ENCODE results near the gene RHO.

Gene RHO

DNA sequence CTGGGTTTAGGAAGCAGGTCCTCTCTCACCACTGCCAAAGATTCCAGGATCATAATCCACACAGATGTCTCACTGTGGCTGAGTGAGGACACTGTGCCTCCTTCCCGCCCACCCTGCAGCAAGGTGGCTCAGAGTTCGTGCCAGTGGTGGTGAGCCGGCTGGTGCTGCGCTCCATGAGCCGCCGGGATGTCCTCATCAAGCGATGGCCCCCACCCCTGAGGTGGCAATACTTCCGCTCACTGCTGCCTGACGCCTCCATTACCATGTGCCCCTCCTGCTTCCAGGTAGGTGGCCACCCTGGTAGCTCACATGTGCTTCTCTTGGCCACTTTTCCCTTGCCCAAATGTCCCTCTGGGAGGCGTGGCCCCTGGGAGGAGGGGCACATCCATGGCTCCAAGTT lies 9.0 kb upstream of the RHO start:
- H3K9me3 ChIP-seq (ENCODE audit: control insufficient read depth, low read length): no peaks in the 10 kb centered on the region
- WGBS, 2 experiments: 92 to 93% methylated on average over 10 of the region's 10 CpGs
- peaks cover 16% of the 10 kb centered on the region for H3K4me1 ChIP-seq (ENCODE audit: control insufficient read depth, insufficient read depth, low read length)
- no peak overlapping the region for H3K27ac ChIP-seq (ENCODE audit: insufficient read depth, low read depth, low read length, poor library complexity, severe bottlenecking)
- no peaks in the 10 kb centered on the region for H3K27me3 ChIP-seq (ENCODE audit: control insufficient read depth, insufficient read depth, low read length, poor library complexity, severe bottlenecking)
- H3K36me3 ChIP-seq (ENCODE audit: control insufficient read depth, insufficient read depth, low read length): peaks cover 6% of the 10 kb centered on the region
- no peak overlapping the region for H3K4me3 ChIP-seq (ENCODE audit: insufficient read depth, low read depth, low read length)

DNA sequence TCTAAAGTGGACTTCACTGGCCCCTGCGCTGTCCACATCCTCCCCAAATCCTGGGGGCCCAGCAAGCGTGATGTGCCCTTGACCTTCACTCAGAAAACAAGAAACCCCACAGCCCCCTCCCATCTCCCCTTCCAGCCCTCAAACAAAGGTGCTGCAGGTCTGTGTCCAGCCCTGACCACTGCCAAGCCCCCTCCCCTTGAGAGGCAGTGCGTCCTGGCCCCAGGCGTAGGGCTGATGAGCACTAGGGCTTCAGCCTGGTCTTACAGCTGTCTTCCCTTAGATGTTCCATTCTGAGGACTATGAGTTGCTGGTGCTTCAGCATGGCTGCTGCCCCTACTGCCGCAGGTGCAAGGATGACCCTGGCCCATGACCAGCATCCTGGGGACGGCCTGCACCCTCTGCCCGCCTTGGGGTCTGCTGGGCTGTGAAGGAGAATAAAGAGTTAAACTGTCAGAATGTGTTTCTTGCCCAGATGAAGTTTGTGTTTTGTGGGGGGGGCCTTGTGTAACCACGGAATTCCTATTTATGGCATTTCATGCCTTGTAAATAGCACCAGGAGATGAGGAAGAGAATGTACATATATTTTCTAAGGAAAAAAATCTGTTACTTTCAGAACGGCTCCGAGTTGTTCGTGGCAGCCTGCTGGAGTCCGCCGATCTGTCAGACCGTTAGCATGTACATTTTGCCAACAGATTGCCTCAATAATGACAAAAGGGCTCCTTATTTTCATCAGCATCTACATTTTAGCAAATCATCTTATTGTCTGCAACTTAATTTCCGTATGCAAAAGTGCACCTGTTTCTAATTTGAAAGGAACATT lies 8.3 kb upstream of the RHO start:
- 95 to 96% methylated on average over 15 of the region's 15 CpGs for WGBS, 2 experiments
- H3K4me1 ChIP-seq (ENCODE audit: control insufficient read depth, insufficient read depth, low read length): peaks cover 16% of the 10 kb centered on the region
- peaks cover 6% of the 10 kb centered on the region for H3K36me3 ChIP-seq (ENCODE audit: control insufficient read depth, insufficient read depth, low read length)
- H3K27ac ChIP-seq (ENCODE audit: insufficient read depth, low read depth, low read length, poor library complexity, severe bottlenecking): no peak overlapping the region
- no peaks in the 10 kb centered on the region for H3K27me3 ChIP-seq (ENCODE audit: control insufficient read depth, insufficient read depth, low read length, poor library complexity, severe bottlenecking)
- H3K9me3 ChIP-seq (ENCODE audit: control insufficient read depth, low read length): no peaks in the 10 kb centered on the region
- H3K4me3 ChIP-seq (ENCODE audit: insufficient read depth, low read depth, low read length): no peak overlapping the region

DNA sequence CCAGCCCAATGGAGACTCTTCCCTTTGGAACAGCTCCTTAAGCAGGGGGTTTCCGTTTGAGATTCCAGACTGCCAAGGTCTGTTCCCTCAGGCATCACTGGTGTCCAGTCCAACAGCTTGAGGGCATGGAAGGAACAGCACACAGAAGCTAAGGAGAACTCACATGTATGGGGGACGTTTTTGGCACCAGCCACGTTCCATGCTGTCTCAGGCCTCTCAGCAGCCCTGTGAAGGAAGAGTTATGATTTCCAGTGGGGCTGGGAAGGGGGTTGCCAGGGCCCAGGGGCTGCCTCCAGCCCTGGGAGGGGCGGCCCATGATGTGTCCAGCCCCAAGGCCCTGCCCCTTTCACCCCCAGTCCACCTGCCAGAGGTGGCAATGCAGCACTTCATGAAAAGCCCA lies 7.5 kb upstream of the RHO start:
- H3K9me3 ChIP-seq (ENCODE audit: control insufficient read depth, low read length): no peaks in the 10 kb centered on the region
- peaks cover 16% of the 10 kb centered on the region for H3K4me1 ChIP-seq (ENCODE audit: control insufficient read depth, insufficient read depth, low read length)
- no peaks in the 10 kb centered on the region for H3K27me3 ChIP-seq (ENCODE audit: control insufficient read depth, insufficient read depth, low read length, poor library complexity, severe bottlenecking)
- H3K4me3 ChIP-seq (ENCODE audit: insufficient read depth, low read depth, low read length): no peak overlapping the region
- WGBS, 2 experiments: 82 to 87% methylated on average over 4 of the region's 4 CpGs
- peaks cover 6% of the 10 kb centered on the region for H3K36me3 ChIP-seq (ENCODE audit: control insufficient read depth, insufficient read depth, low read length)
- no peak overlapping the region for H3K27ac ChIP-seq (ENCODE audit: insufficient read depth, low read depth, low read length, poor library complexity, severe bottlenecking)

DNA sequence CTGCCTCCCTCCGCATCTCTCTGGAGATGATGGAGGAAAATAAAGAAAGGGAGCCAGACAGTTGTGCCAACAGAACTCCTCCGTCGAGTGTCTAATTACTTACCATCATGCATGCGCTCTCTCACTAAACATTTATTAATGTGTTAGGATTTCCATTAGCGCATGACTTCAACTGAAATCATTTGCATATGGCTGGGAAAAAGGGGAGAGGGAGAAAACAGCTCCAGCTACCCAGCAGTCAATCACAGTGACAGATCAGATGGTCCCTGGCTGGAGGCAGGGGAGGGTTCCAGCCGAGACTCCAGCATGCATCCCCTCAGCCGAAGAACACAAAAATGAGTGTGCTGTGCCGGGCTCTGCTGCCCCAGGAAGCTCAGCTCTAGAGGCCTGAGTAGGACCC lies 6.8 kb upstream of the RHO start:
- H3K27me3 ChIP-seq (ENCODE audit: control insufficient read depth, insufficient read depth, low read length, poor library complexity, severe bottlenecking): no peaks in the 10 kb centered on the region
- H3K9me3 ChIP-seq (ENCODE audit: control insufficient read depth, low read length): no peaks in the 10 kb centered on the region
- H3K4me1 ChIP-seq (ENCODE audit: control insufficient read depth, insufficient read depth, low read length): peaks cover 22% of the 10 kb centered on the region
- no peak overlapping the region for H3K4me3 ChIP-seq (ENCODE audit: insufficient read depth, low read depth, low read length)
- no peak overlapping the region for H3K27ac ChIP-seq (ENCODE audit: insufficient read depth, low read depth, low read length, poor library complexity, severe bottlenecking)
- peaks cover 6% of the 10 kb centered on the region for H3K36me3 ChIP-seq (ENCODE audit: control insufficient read depth, insufficient read depth, low read length)
- whole genome bisulfite sequencing, 2 experiments: 50 to 68% methylated on average over 5 to 8 of the region's 8 CpGs

DNA sequence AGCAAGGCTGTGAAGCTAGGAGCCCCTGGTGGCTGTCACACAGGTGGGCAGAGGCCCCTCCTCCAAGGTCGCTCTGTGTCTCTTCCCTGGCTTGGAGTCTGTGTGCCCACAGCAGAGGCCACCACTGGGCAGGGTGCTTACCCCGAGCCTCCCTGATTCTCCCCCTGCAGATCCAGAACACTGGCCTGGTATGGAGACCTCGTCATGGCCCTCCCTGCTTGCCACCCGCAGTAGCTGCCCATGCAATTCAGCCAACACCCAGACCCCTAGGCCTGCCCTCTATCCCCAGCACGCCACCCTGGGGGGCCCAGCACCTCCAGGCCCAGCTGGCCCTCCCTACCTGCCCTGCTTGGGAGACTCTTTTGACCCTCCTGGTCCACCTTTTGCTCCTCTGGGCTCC lies 5.5 kb upstream of the RHO start:
- 93 to 95% methylated on average over 5 of the region's 5 CpGs for whole genome bisulfite sequencing, 2 experiments
- peaks cover 27% of the 10 kb centered on the region for H3K4me1 ChIP-seq (ENCODE audit: control insufficient read depth, insufficient read depth, low read length)

DNA sequence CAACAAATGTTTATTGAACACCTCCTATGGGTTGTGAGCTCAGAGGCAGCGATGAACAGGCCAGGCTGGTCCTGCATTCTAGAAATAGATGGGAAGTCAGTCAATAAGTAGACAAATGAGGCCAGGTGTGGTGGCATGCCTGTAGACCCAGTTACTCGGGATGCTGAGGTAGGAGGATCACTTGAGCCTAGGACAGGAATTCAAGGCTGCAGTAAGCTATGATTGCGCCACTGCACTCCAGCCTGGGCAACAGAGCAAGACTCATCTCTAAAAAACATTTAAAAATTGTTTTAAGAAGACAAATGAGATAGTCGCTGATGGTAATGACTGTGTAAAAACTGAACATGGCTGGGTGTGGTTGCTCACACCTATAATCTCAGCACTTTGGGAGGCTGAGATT lies 4.4 kb upstream of the RHO start:
- Histone ChIP-seq H3K27me3 (ENCODE audit: control insufficient read depth, insufficient read depth, low read length, poor library complexity, severe bottlenecking) (no peaks in the 10 kb centered on the region), H3K36me3 (ENCODE audit: control insufficient read depth, insufficient read depth, low read length) (no peaks in the 10 kb centered on the region), H3K27ac (ENCODE audit: insufficient read depth, low read depth, low read length, poor library complexity, severe bottlenecking) (no peak overlapping the region), H3K4me3 (ENCODE audit: insufficient read depth, low read depth, low read length) (no peak overlapping the region), H3K4me1 (ENCODE audit: control insufficient read depth, insufficient read depth, low read length) (peaks cover 27% of the 10 kb centered on the region), H3K9me3 (ENCODE audit: control insufficient read depth, low read length) (no peaks in the 10 kb centered on the region)
- 90 to 94% methylated on average over 4 of the region's 4 CpGs for WGBS, 2 experiments

More for the DNA sequence above, 5.5 kb upstream of the RHO start:
- no peaks in the 10 kb centered on the region for H3K27me3 ChIP-seq (ENCODE audit: control insufficient read depth, insufficient read depth, low read length, poor library complexity, severe bottlenecking)
- no peaks in the 10 kb centered on the region for H3K9me3 ChIP-seq (ENCODE audit: control insufficient read depth, low read length)
- H3K27ac ChIP-seq (ENCODE audit: insufficient read depth, low read depth, low read length, poor library complexity, severe bottlenecking): no peak overlapping the region
- H3K4me3 ChIP-seq (ENCODE audit: insufficient read depth, low read depth, low read length): no peak overlapping the region
- peaks cover 3% of the 10 kb centered on the region for H3K36me3 ChIP-seq (ENCODE audit: control insufficient read depth, insufficient read depth, low read length)

DNA sequence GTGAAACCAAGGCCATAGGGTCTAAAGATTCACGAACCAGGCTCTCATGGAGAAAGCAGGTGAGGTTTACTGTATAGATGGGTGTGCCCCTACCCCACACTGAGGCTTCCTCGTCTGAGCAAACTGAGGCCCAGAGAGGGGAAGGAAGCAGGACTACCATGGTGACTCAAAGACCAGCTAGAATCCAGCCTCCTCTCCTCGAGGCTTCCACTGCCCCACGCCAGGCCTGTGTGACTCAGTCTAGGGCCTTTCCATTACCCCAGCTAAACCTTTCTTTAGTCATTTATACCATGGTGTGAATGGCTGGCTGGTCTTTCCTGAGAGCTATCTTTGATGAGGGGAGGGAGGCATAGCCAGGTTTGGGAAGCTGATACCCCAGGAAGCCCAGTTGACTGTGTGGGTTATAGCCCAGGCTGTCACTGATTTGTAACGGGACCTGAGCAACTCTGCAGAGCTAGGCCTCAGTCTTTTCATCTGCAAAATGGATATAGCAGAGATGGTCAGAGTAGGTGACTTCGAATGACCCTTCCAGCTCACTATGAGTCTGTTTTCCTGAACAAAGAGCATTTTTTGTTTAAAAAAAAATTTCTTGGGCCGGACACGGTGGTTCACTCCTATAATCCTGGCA lies 3.0 kb upstream of the RHO start:
- 92 to 93% methylated on average over 8 of the region's 8 CpGs for WGBS, 2 experiments
- Histone ChIP-seq H3K9me3 (ENCODE audit: control insufficient read depth, low read length) (no peaks in the 10 kb centered on the region), H3K27me3 (ENCODE audit: control insufficient read depth, insufficient read depth, low read length, poor library complexity, severe bottlenecking) (no peaks in the 10 kb centered on the region), H3K4me1 (ENCODE audit: control insufficient read depth, insufficient read depth, low read length) (peaks cover 38% of the 10 kb centered on the region), H3K4me3 (ENCODE audit: insufficient read depth, low read depth, low read length) (no peak overlapping the region), H3K27ac (ENCODE audit: insufficient read depth, low read depth, low read length, poor library complexity, severe bottlenecking) (no peak overlapping the region), H3K36me3 (ENCODE audit: control insufficient read depth, insufficient read depth, low read length) (no peaks in the 10 kb centered on the region)

DNA sequence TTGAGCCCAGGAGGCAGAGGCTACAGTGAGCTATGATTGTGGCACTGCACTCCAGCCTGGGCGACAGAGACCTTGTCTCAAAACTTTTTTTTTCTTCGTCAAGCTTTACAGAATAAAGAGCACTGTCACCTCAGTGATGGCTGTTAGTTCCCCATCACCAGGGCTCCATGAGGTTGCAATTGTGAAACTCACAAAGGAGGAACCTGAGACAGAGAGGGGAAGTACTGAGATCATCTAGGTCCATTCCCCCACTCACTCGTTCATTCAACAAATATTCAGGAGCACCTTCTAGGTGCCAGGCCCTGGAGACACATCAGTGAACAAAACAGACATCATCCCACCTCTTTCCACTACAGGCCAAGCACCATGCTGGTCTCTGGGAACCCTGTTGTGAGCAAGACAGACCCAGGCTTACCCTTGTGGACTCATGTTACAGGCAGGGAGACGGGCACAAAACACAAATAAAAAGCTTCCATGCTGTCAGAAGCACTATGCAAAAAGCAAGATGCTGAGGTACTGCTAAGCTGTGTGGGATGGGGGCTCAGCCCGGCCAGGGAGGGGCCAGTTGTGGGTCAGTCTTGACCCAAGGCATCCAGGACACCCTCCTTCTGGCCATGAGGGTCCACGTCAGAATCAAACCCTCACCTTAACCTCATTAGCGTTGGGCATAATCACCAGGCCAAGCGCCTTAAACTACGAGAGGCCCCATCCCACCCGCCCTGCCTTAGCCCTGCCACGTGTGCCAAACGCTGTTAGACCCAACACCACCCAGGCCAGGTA lies 2.1 kb upstream of the RHO start:
- no peaks in the 10 kb centered on the region for H3K27me3 ChIP-seq (ENCODE audit: control insufficient read depth, insufficient read depth, low read length, poor library complexity, severe bottlenecking)
- WGBS, 2 experiments: 75 to 76% methylated on average over 12 of the region's 12 CpGs
- no peaks in the 10 kb centered on the region for H3K36me3 ChIP-seq (ENCODE audit: control insufficient read depth, insufficient read depth, low read length)
- no peak overlapping the region for H3K27ac ChIP-seq (ENCODE audit: insufficient read depth, low read depth, low read length, poor library complexity, severe bottlenecking)
- no peaks in the 10 kb centered on the region for H3K9me3 ChIP-seq (ENCODE audit: control insufficient read depth, low read length)
- H3K4me3 ChIP-seq (ENCODE audit: insufficient read depth, low read depth, low read length): no peak overlapping the region
- H3K4me1 ChIP-seq (ENCODE audit: control insufficient read depth, insufficient read depth, low read length): peaks cover 38% of the 10 kb centered on the region

DNA sequence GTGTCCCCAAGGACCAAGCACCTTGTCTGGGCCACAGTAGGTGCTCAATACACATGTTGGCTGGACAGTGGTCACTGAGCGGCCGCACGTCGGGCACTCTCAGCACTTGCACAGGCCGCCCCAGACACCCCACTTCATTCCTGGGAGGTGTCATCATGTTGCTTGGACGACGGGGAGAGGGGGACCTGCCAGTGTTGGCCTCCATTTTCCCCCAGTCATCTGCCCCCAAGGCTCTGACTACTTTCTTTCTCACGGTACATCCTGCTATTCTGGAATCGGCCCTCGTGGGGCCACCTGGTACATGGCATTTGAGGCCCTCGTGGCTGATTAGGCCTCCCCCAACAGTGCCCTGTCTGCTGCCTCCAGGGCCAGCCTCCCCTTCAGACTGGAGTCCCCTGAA lies 1.2 kb upstream of the RHO start:
- H3K27ac ChIP-seq (ENCODE audit: insufficient read depth, low read depth, low read length, poor library complexity, severe bottlenecking): no peak overlapping the region
- no peaks in the 10 kb centered on the region for H3K9me3 ChIP-seq (ENCODE audit: control insufficient read depth, low read length)
- H3K4me3 ChIP-seq (ENCODE audit: insufficient read depth, low read depth, low read length): no peak overlapping the region
- WGBS, 2 experiments: 92 to 93% methylated on average over 11 of the region's 11 CpGs
- no peaks in the 10 kb centered on the region for H3K36me3 ChIP-seq (ENCODE audit: control insufficient read depth, insufficient read depth, low read length)
- H3K4me1 ChIP-seq (ENCODE audit: control insufficient read depth, insufficient read depth, low read length): peaks cover 29% of the 10 kb centered on the region
- no peaks in the 10 kb centered on the region for H3K27me3 ChIP-seq (ENCODE audit: control insufficient read depth, insufficient read depth, low read length, poor library complexity, severe bottlenecking)
